ENCODE results near the gene PLVAP. TPM values are rescaled to one million over a fixed set of nuclear protein-coding genes. Genes with fewer than 3 reads are reported as not detected.

The PLVAP gene
- total RNA-seq, 2 experiments from 2014 or later = not detected

- ChIA-PET POLR2A (interaction anchor here (0.6 to 0.9 kb wide), 2 partner anchors 138 to 618 kb away, joined by 3 read pairs; no protein-coding TSS in a partner anchor), CTCF (interaction anchor here (1.0 to 2.1 kb wide), 5 partner anchors 13 to 91 kb away, joined by 3 to 8 read pairs (median 5); no protein-coding TSS in a partner anchor)
Measured at GRCh38 chr19:17404621-17405249, 27.6 kb upstream of the PLVAP start.

- ChIA-PET CTCF (interaction anchor here (1.1 kb wide), 1 partner anchor 18 kb away, joined by 5 read pairs; no protein-coding TSS in a partner anchor), POLR2A (interaction anchor here (0.6 kb wide), 1 partner anchor 61 kb away, joined by 6 read pairs; no protein-coding TSS in a partner anchor)
Measured at GRCh38 chr19:17404015-17404414, 26.9 kb upstream of the PLVAP start.

GRCh38 chr19:17402982-17403855 lies 26.1 kb upstream of the PLVAP start:
- CTCF ChIA-PET = interaction anchor here (1.1 kb wide), 1 partner anchor 17 kb away, joined by 5 read pairs; no protein-coding TSS in a partner anchor
- POLR2A ChIA-PET = no interaction called here

GRCh38 chr19:17401628-17402027 lies 24.5 kb upstream of the PLVAP start:
- ChIA-PET CTCF (interaction anchor here (0.7 kb wide), 2 partner anchors 131 to 204 kb away, joined by 3 to 5 read pairs; no protein-coding TSS in a partner anchor), POLR2A (no interaction called here)

- ChIA-PET POLR2A (no interaction called here), CTCF (interaction anchor here (0.8 to 1.0 kb wide), 2 partner anchors 10 to 12 kb away, joined by 4 to 5 read pairs; no protein-coding TSS in a partner anchor)
Measured at GRCh38 chr19:17398902-17399527, 21.9 kb upstream of the PLVAP start.

- ChIA-PET CTCF (no interaction called here), POLR2A (interaction anchor here (1.1 kb wide), 1 partner anchor 11 kb away, joined by 3 read pairs; the partner anchor contains the start of gene BST2)
Measured at GRCh38 chr19:17394891-17395415, 17.8 kb upstream of the PLVAP start.

GRCh38 chr19:17393914-17394313 lies 16.8 kb upstream of the PLVAP start, which contains the start of gene CCDC194:
Gene CCDC194 (minus strand): TSS chr19:17394196. CDS start chr19:17394158, 38 bp downstream.
- ChIA-PET CTCF (no interaction called here), POLR2A (interaction anchor here (0.7 kb wide), 1 partner anchor 369 kb away, joined by 12 read pairs; no protein-coding TSS in a partner anchor)

GRCh38 chr19:17393002-17393401 lies 15.9 kb upstream of the PLVAP start:
- CTCF ChIA-PET = no interaction called here
- POLR2A ChIA-PET = interaction anchor here (0.7 kb wide), 1 partner anchor 370 kb away, joined by 12 read pairs; no protein-coding TSS in a partner anchor

- ChIA-PET CTCF (interaction anchor here (0.7 to 1.4 kb wide), 5 partner anchors 14 to 190 kb away, joined by 3 to 7 read pairs (median 5); partner anchors contain the start of gene BST2), POLR2A (no interaction called here)
Measured at GRCh38 chr19:17391371-17392151, 14.4 kb upstream of the PLVAP start.

- CTCF ChIA-PET = interaction anchor here (0.6 to 2.3 kb wide), 7 partner anchors 22 to 129 kb away, joined by 3 to 7 read pairs (median 5); partner anchors contain the start of genes ANKLE1 and MVB12A
Measured at GRCh38 chr19:17390665-17391370, 13.7 kb upstream of the PLVAP start.

GRCh38 chr19:17389957-17390664 lies 13.0 kb upstream of the PLVAP start:
- ChIA-PET POLR2A (interaction anchor here (0.6 kb wide), 1 partner anchor 335 kb away, joined by 4 read pairs; no protein-coding TSS in a partner anchor), CTCF (interaction anchor here (0.6 to 2.3 kb wide), 9 partner anchors 9 to 130 kb away, joined by 3 to 7 read pairs (median 3); partner anchors contain the start of genes ANKLE1, BST2 and MVB12A)

More at GRCh38 chr19:17390665-17391370, 13.7 kb upstream of the PLVAP start:
- POLR2A ChIA-PET = no interaction called here

GRCh38 chr19:17389288-17389687 lies 12.1 kb upstream of the PLVAP start:
- ChIA-PET CTCF (interaction anchor here (0.9 to 2.3 kb wide), 7 partner anchors 10 to 129 kb away, joined by 3 to 7 read pairs (median 3); partner anchors contain the start of genes ANKLE1, BST2 and MVB12A), POLR2A (interaction anchor here (0.6 kb wide), 1 partner anchor 334 kb away, joined by 4 read pairs; no protein-coding TSS in a partner anchor)

- POLR2A ChIA-PET = no interaction called here
- CTCF ChIA-PET = interaction anchor here (0.6 to 1.9 kb wide), 26 partner anchors 9 to 331 kb away, joined by 3 to 9 read pairs (median 4); partner anchors contain the start of genes ABHD8, BST2, DDA1 and PLVAP
Measured at GRCh38 chr19:17385878-17386611, 8.9 kb upstream of the PLVAP start.

GRCh38 chr19:17380426-17381138 lies 3.4 kb upstream of the PLVAP start:
- ChIA-PET POLR2A (no interaction called here), CTCF (interaction anchor here (0.5 to 0.7 kb wide), 2 partner anchors 463 to 489 kb away, joined by 3 read pairs; no protein-coding TSS in a partner anchor)

GRCh38 chr19:17379221-17379631 lies 2.1 kb upstream of the PLVAP start:
- ChIA-PET POLR2A (no interaction called here), CTCF (interaction anchor here (0.8 kb wide), 1 partner anchor 194 kb away, joined by 6 read pairs; no protein-coding TSS in a partner anchor)
